ENCODE measurements around the gene TTC23L.
"Not testable (repeated sequence)": the region's sequence is repeated elsewhere in the genome, so short reads cannot be mapped to it uniquely, and the experiment has no call there.

TTC23L gene

GRCh38 chr5:34915856-34916192, 76.9 kb downstream of the TTC23L start:
- Histone ChIP-seq H3K4me1 (ENCODE audit: control insufficient read depth, insufficient read depth, low read length) (peaks cover 15% of the 10 kb centered on the region), H3K27ac (ENCODE audit: low read depth, low read length) (peak overlapping the region; percentile 68), H3K36me3 (ENCODE audit: control insufficient read depth, insufficient read depth, low read length) (peaks cover 8% of the 10 kb centered on the region), H3K9ac (ENCODE audit: low read length) (peak overlapping the region; percentile 84), H3K4me3 (ENCODE audit: low read length) (peak overlapping the region; percentile 99), H3K27me3 (ENCODE audit: control insufficient read depth, insufficient read depth, low read length) (no peaks in the 10 kb centered on the region)

- H3K27ac ChIP-seq (ENCODE audit: low read depth, low read length) = no peak overlapping the region
- no peaks in the 10 kb centered on the region for H3K27me3 ChIP-seq (ENCODE audit: control insufficient read depth, insufficient read depth, low read length)
- peak overlapping the region; percentile 99 for H3K4me3 ChIP-seq (ENCODE audit: low read length)
- peak overlapping the region; percentile 84 for H3K9ac ChIP-seq (ENCODE audit: low read length)
- peaks cover 7% of the 10 kb centered on the region for H3K36me3 ChIP-seq (ENCODE audit: control insufficient read depth, insufficient read depth, low read length)
- H3K4me1 ChIP-seq (ENCODE audit: control insufficient read depth, insufficient read depth, low read length) = peaks cover 15% of the 10 kb centered on the region
Measured at GRCh38 chr5:34916518-34916917, 77.6 kb downstream of the TTC23L start.

GRCh38 chr5:34918025-34918424, 79.1 kb downstream of the TTC23L start:
- Histone ChIP-seq H3K27me3 (ENCODE audit: control insufficient read depth, insufficient read depth, low read length) (no peaks in the 10 kb centered on the region), H3K4me1 (ENCODE audit: control insufficient read depth, insufficient read depth, low read length) (peaks cover 15% of the 10 kb centered on the region), H3K9ac (ENCODE audit: low read length) (no peak overlapping the region), H3K27ac (ENCODE audit: low read depth, low read length) (no peak overlapping the region), H3K36me3 (ENCODE audit: control insufficient read depth, insufficient read depth, low read length) (peaks cover 6% of the 10 kb centered on the region), H3K4me3 (ENCODE audit: low read length) (no peak overlapping the region)

DNA sequence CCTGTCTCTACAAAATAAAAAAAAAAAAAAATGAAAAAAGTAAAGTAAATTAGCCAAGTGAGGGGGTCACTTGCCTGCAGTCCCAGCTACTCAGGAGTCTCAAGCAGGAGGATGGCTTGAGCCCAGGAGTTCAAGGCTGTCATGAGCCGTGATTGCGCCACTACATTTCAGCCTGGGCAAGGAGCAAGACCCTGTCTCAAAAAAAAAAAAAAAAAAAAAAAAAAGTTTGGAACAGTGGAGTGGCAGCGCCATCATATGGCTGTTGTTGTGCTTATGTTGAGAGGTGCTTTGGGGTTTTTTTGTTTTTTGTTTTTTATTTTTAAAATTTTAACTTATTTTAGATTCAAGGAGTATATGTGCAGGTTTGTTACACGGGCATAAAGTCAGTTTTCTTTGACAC, 80.1 kb downstream of the TTC23L start:
- Histone ChIP-seq H3K4me1 (ENCODE audit: control insufficient read depth, insufficient read depth, low read length) (peaks cover 10% of the 10 kb centered on the region), H3K4me3 (ENCODE audit: low read length) (no peak overlapping the region), H3K27me3 (ENCODE audit: control insufficient read depth, insufficient read depth, low read length) (no peaks in the 10 kb centered on the region), H3K27ac (ENCODE audit: low read depth, low read length) (no peak overlapping the region), H3K9ac (ENCODE audit: low read length) (no peak overlapping the region), H3K36me3 (ENCODE audit: control insufficient read depth, insufficient read depth, low read length) (peaks cover 6% of the 10 kb centered on the region)

- not testable (repeated sequence) for H3K36me3 ChIP-seq (ENCODE audit: control insufficient read depth, insufficient read depth, low read length); H3K27me3 ChIP-seq (ENCODE audit: control insufficient read depth, insufficient read depth, low read length); H3K27ac ChIP-seq (ENCODE audit: low read depth, low read length); H3K4me3 ChIP-seq (ENCODE audit: low read length); H3K4me1 ChIP-seq (ENCODE audit: control insufficient read depth, insufficient read depth, low read length); H3K9ac ChIP-seq (ENCODE audit: low read length)
Measured at GRCh38 chr5:34923256-34923655, 84.3 kb downstream of the TTC23L start.

GRCh38 chr5:34923694-34924461, 84.9 kb downstream of the TTC23L start:
- Histone ChIP-seq H3K4me1 (ENCODE audit: control insufficient read depth, insufficient read depth, low read length) (no peaks in the 10 kb centered on the region), H3K36me3 (ENCODE audit: control insufficient read depth, insufficient read depth, low read length) (peaks cover 6% of the 10 kb centered on the region), H3K27me3 (ENCODE audit: control insufficient read depth, insufficient read depth, low read length) (no peaks in the 10 kb centered on the region), H3K9ac (ENCODE audit: low read length) (no peak overlapping the region), H3K27ac (ENCODE audit: low read depth, low read length) (no peak overlapping the region), H3K4me3 (ENCODE audit: low read length) (no peak overlapping the region)

- no peak overlapping the region for H3K27ac ChIP-seq (ENCODE audit: low read depth, low read length)
- peaks cover 6% of the 10 kb centered on the region for H3K36me3 ChIP-seq (ENCODE audit: control insufficient read depth, insufficient read depth, low read length)
- H3K4me3 ChIP-seq (ENCODE audit: low read length) = no peak overlapping the region
Measured at GRCh38 chr5:34924462-34924765, 85.5 kb downstream of the TTC23L start.

DNA sequence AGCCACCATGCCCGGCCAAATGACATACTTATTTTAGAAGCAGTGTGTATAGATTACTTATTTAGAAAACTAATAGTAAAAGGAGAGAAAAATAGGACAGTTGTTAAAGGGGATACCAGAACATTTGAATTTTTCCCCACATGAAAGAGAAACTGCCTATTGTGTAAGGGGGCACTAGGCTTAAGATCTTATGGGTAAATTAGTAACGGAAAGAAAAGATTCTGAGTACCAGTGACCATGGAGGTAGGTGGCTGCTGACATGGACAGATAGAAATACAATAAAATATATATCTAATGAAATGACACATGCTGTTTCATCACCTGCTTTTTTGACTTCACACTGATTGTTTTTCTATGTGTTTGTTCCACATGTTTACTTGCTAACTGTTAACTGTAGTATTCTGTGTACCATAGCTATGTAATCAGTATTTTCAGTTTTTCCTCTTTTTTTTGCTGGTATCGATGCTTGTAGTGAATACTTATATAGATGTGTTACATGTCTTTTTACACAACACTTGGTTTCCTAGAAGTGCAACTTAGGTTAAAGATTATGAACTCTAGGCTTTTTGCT, 87.4 kb downstream of the TTC23L start:
- no peaks in the 10 kb centered on the region for H3K27me3 ChIP-seq (ENCODE audit: control insufficient read depth, insufficient read depth, low read length)
- no peak overlapping the region for H3K4me3 ChIP-seq (ENCODE audit: low read length)
- peaks cover 3% of the 10 kb centered on the region for H3K36me3 ChIP-seq (ENCODE audit: control insufficient read depth, insufficient read depth, low read length)
- H3K9ac ChIP-seq (ENCODE audit: low read length) = no peak overlapping the region
- H3K4me1 ChIP-seq (ENCODE audit: control insufficient read depth, insufficient read depth, low read length) = peaks cover 7% of the 10 kb centered on the region
- no peak overlapping the region for H3K27ac ChIP-seq (ENCODE audit: low read depth, low read length)

More at GRCh38 chr5:34924462-34924765, 85.5 kb downstream of the TTC23L start:
- no peaks in the 10 kb centered on the region for H3K4me1 ChIP-seq (ENCODE audit: control insufficient read depth, insufficient read depth, low read length)
- no peaks in the 10 kb centered on the region for H3K27me3 ChIP-seq (ENCODE audit: control insufficient read depth, insufficient read depth, low read length)
- H3K9ac ChIP-seq (ENCODE audit: low read length) = no peak overlapping the region

DNA sequence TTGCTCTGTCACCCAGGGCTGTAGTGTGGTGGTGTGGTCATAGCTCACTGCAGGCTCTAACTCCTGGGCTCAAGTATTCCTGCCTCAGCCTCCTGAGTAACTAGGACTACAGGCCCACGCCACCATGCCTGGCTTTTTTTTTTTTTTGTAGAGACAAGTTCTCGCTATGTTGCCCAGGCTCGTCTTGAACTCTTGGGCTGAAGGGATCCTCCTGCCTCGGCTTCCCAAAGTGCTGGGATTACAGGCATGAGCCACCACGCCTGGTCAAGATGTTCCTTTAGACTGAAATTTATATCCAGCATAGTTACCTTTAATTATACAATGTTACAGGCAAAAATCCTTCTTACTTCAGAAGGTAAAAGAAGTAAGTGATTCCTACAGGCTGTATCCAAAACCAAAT, 88.8 kb downstream of the TTC23L start:
- no peak overlapping the region for H3K9ac ChIP-seq (ENCODE audit: low read length)
- peaks cover 7% of the 10 kb centered on the region for H3K4me1 ChIP-seq (ENCODE audit: control insufficient read depth, insufficient read depth, low read length)
- H3K36me3 ChIP-seq (ENCODE audit: control insufficient read depth, insufficient read depth, low read length) = peaks cover 3% of the 10 kb centered on the region
- no peaks in the 10 kb centered on the region for H3K27me3 ChIP-seq (ENCODE audit: control insufficient read depth, insufficient read depth, low read length)
- no peak overlapping the region for H3K27ac ChIP-seq (ENCODE audit: low read depth, low read length)
- H3K4me3 ChIP-seq (ENCODE audit: low read length) = no peak overlapping the region

DNA sequence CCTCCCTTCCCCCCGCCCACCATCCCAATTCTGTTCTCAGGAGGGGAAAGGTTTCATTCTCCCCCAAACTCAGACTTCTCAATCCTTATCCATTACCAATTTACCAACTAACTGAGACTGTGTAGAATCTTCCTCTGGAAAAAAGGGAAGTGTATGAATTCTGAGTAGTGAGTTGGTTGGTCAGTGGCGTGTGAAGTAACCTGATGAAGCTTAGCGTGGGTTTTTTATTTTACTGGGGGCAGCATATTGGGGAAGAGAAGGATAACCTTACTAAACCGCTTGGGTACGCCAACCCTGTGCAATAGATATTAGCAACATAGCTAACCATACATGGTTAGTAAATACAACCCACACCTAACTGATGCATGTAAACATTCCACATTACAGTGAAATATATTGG, 89.3 kb downstream of the TTC23L start:
- no peak overlapping the region for H3K27ac ChIP-seq (ENCODE audit: low read depth, low read length)
- no peak overlapping the region for H3K4me3 ChIP-seq (ENCODE audit: low read length)
- H3K9ac ChIP-seq (ENCODE audit: low read length) = no peak overlapping the region

DNA sequence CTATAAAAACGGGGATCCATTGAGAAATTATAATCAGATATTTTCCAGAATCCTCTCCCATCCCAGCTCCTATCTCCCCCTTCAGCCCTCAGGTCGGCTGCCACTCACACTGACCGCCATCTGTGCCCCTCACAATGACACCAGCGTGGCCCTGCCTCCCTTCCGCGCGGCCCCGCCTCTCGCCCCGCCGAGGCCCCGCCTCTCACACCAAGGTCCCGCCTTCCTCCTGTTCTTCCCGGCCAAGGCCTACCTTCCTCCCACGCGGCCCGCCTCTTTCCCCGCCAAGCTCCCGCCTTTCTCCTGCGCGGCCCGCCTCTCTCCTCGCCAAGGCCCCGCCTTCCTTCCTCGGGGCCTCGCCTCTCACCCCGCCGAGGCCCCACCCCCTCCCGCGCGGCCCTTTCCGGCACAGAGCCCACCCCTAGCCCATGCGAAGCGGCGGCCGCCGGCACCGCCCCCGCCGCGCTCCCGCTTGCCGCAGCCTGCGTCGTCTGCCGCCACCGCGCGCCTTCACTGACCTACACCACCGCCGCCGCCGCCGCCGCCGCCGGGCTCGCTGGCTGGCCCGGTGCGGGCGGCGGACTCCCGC, 90.3 kb downstream of the TTC23L start, which contains the start of gene DNAJC21:
Gene DNAJC21, plus strand, starts transcription at position 426 of the 586 bp plus-strand sequence. CDS start 261 bp downstream, outside the sequence.
- H3K27me3 ChIP-seq (ENCODE audit: control insufficient read depth, insufficient read depth, low read length) = no peaks in the 10 kb centered on the region
- H3K4me3 ChIP-seq (ENCODE audit: low read length) = peak within 1 kb of the TSS; percentile 77
- peaks cover 7% of the 10 kb centered on the region for H3K4me1 ChIP-seq (ENCODE audit: control insufficient read depth, insufficient read depth, low read length)
- H3K36me3 ChIP-seq (ENCODE audit: control insufficient read depth, insufficient read depth, low read length) = no peaks in the 10 kb centered on the region
- H3K27ac ChIP-seq (ENCODE audit: low read depth, low read length) = peak within 1 kb of the TSS; percentile 89
- H3K9ac ChIP-seq (ENCODE audit: low read length) = peak within 1 kb of the TSS; percentile 90

More for the DNA sequence above, 89.3 kb downstream of the TTC23L start:
- Histone ChIP-seq H3K27me3 (ENCODE audit: control insufficient read depth, insufficient read depth, low read length) (no peaks in the 10 kb centered on the region), H3K36me3 (ENCODE audit: control insufficient read depth, insufficient read depth, low read length) (peaks cover 2% of the 10 kb centered on the region), H3K4me1 (ENCODE audit: control insufficient read depth, insufficient read depth, low read length) (peaks cover 7% of the 10 kb centered on the region)

GRCh38 chr5:34929720-34930461, 90.9 kb downstream of the TTC23L start:
- Histone ChIP-seq H3K27ac (ENCODE audit: low read depth, low read length) (peak overlapping the region; percentile 89), H3K4me1 (ENCODE audit: control insufficient read depth, insufficient read depth, low read length) (peaks cover 7% of the 10 kb centered on the region), H3K36me3 (ENCODE audit: control insufficient read depth, insufficient read depth, low read length) (no peaks in the 10 kb centered on the region), H3K9ac (ENCODE audit: low read length) (peak overlapping the region; percentile 90), H3K27me3 (ENCODE audit: control insufficient read depth, insufficient read depth, low read length) (no peaks in the 10 kb centered on the region), H3K4me3 (ENCODE audit: low read length) (peak overlapping the region; percentile 77)

All from rectal smooth muscle tissue (tissue), 1 donor.